OCI-LY1 (cell line): ENCODE data around the gene ADAMTSL1.

Source experiments
- H2AFZ ChIP-seq: fragments of 200-600 bp; sonication (generic), shearing (Covaris generic); 2 replicates; pipeline ENCODE4 v1.6.0; 2014; ENCODE audit warnings: antibody characterized with exemption, mild to moderate bottlenecking, low read length
- H3F3A ChIP-seq: fragments of 200-600 bp; sonication (generic), shearing (Covaris generic); 2 replicates; pipeline ENCODE4 v1.6.0; 2014; ENCODE audit warnings: mild to moderate bottlenecking, antibody characterized with exemption, low read length, moderate library complexity; ENCODE audit not compliant: insufficient read depth
- H3K27ac ChIP-seq: fragments of 200-600 bp; sonication (generic); 2 replicates; pipeline ENCODE4 v1.5.1; 2014; ENCODE audit warnings: low read length, mixed run types, mild to moderate bottlenecking, low read depth; ENCODE audit not compliant: poor library complexity, severe bottlenecking
- H3K27me3 ChIP-seq: fragments of 200-600 bp; sonication (generic); 2 replicates; pipeline ENCODE4 v1.6.0; 2014; ENCODE audit warnings: antibody characterized with exemption, mild to moderate bottlenecking, low read length, moderate library complexity; ENCODE audit not compliant: insufficient read depth
- H3K36me3 ChIP-seq: fragments of 200-600 bp; sonication (generic); 2 replicates; pipeline ENCODE4 v1.6.1; 2014; ENCODE audit warnings: mild to moderate bottlenecking, antibody characterized with exemption, low read length, moderate library complexity, mixed read lengths; ENCODE audit not compliant: insufficient read depth
- H3K4me1 ChIP-seq: fragments of 200-600 bp; sonication (generic); 2 replicates; pipeline ENCODE4 v1.5.1; 2014; ENCODE audit warnings: mild to moderate bottlenecking, low read length, moderate library complexity; ENCODE audit not compliant: insufficient read depth, severe bottlenecking
- H3K4me2 ChIP-seq: fragments of 200-600 bp; sonication (generic), shearing (Covaris generic); 2 replicates; pipeline ENCODE4 v1.6.1; 2014; ENCODE audit warnings: low read length
- H3K4me3 ChIP-seq: fragments of 200-600 bp; sonication (generic); 2 replicates; pipeline ENCODE4 v1.5.1; 2014; ENCODE audit warnings: low read length, low read depth, mild to moderate bottlenecking, mixed read lengths; ENCODE audit not compliant: poor library complexity, severe bottlenecking
- H3K79me2 ChIP-seq: fragments of 200-600 bp; shearing (Covaris generic); 2 replicates; pipeline ENCODE4 v1.6.1; 2016; ENCODE audit warnings: mixed run types, low read length, mixed read lengths; ENCODE audit not compliant: insufficient read depth
- H3K9ac ChIP-seq: fragments of 200-600 bp; sonication (generic), shearing (Covaris generic); 2 replicates; pipeline ENCODE4 v1.6.1; 2014; ENCODE audit warnings: mild to moderate bottlenecking, low read length, mixed read lengths
- H3K9me2 ChIP-seq: fragments of 200-600 bp; sonication (generic), shearing (Covaris generic); 2 replicates; pipeline ENCODE4 v1.6.1; 2014; ENCODE audit warnings: low read depth, mild to moderate bottlenecking, low read length, mixed read lengths
- H3K9me3 ChIP-seq: fragments of 200-600 bp; shearing (Covaris generic); 2 replicates; pipeline ENCODE4 v1.6.1; 2014; ENCODE audit warnings: low read length, mixed read lengths
- H4K20me1 ChIP-seq: fragments of 200-600 bp; sonication (generic), shearing (Covaris generic); 2 replicates; pipeline ENCODE4 v1.6.0; 2016; ENCODE audit warnings: mild to moderate bottlenecking, low read length; ENCODE audit not compliant: insufficient read depth
- CTCF ChIP-seq: fragments of 200-600 bp; sonication (generic), shearing (Covaris generic); IDR thresholded peaks from 2 replicates; pipeline ENCODE4 v1.5.1; 2017; ENCODE audit warnings: mild to moderate bottlenecking, antibody characterized with exemption, low read length, moderate library complexity, mixed read lengths
- EZH2 ChIP-seq: fragments of 200-600 bp; sonication (generic), shearing (Covaris generic); IDR thresholded peaks from 2 replicates; pipeline ENCODE4 v1.8.0; 2017; ENCODE audit warnings: borderline replicate concordance, mixed run types, mild to moderate bottlenecking, antibody characterized with exemption, low read length, moderate library complexity, mixed read lengths

ADAMTSL1 gene

DNA sequence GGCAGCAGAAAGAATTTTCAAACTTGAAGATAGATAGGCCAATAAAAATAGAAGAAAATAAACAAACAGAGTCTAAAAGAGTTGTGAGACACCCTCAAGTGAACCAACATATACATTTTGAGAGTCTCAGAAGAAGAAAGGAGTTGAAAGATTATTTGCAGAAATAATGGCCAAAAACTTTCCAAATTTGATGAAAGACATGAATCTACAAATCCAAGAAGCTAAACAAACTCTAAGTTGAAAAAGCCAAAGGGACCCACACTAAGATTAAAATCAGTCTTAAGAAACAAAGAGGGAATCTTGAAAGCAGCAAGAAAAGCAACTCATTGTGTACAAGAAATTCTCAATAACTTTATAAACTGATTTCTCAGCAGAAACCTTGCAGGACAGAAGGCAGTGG, 422.1 kb downstream of the ADAMTSL1 start:
- Histone ChIP-seq H3K36me3 (no peaks in the 10 kb centered on the region), H3K9ac (no peak overlapping the region), H3K27me3 (no peaks in the 10 kb centered on the region), H3K9me2 (no peaks in the 10 kb centered on the region), H4K20me1 (no peaks in the 10 kb centered on the region), H2AFZ (no peak overlapping the region), H3K79me2 (no peaks in the 10 kb centered on the region), H3K4me2 (no peak overlapping the region), H3K4me3 (no peak overlapping the region), H3K9me3 (no peaks in the 10 kb centered on the region), H3K27ac (no peak overlapping the region), H3F3A (no peaks in the 10 kb centered on the region), H3K4me1 (no peaks in the 10 kb centered on the region)
- TF ChIP-seq CTCF (no peak), EZH2 (no peak)

DNA sequence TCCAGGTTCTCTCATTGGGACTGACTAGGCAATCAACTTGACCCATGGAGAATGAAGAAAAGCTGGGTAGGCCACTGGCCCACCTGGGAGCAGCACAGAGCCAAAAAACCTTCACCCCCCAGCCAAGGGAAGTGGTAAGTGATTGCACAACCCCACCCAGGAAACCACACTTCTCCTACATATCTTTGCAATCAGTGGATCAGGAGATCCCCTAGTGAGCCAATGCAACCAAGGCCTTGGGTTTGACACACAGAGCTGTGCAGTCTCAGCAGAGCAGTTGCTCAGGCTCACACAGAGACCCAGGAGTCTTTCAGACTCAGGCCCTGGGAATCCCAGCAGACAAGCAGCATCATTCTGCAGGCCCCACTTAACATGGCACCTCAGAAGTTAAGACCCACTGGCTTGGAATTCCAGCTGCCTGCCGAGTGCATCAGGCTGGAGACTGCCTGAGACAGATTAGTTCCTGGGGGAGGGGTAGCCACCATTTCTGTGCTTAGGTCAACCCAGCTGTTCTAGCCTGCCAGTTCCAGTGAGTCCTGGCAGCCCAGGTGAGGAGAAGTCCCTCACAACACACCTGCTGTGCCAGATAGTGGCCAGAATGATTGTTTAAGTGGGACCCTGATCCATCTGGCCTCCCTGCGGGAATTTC, 422.7 kb downstream of the ADAMTSL1 start:
- Histone ChIP-seq H3K36me3 (no peaks in the 10 kb centered on the region), H4K20me1 (no peaks in the 10 kb centered on the region), H3K9me3 (no peaks in the 10 kb centered on the region), H3K4me3 (no peak overlapping the region), H3K79me2 (no peaks in the 10 kb centered on the region), H3K9me2 (no peaks in the 10 kb centered on the region), H3K27me3 (no peaks in the 10 kb centered on the region), H3K4me2 (no peak overlapping the region), H3K9ac (no peak overlapping the region), H3K27ac (no peak overlapping the region), H3F3A (no peaks in the 10 kb centered on the region), H2AFZ (no peak overlapping the region), H3K4me1 (no peaks in the 10 kb centered on the region)
- TF ChIP-seq EZH2 (no peak), CTCF (no peak)

DNA sequence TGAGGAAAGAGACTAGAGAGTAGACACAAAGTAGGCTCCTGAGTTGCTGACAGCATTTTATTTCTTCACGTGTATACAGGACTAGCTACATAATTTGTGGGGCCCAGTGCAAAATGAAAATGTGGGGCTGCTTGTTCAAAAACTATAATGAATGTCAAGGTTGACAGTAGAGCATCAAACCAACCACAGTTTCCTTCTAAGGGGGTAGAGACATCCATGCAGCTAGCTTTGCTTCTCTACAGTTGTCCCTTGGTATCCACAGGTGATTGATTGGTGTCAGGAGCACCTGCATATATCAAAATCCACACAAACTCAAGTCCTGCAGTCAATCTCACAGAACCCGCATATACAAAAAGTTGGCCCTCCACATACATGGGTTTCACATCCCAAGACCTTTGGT, 429.5 kb downstream of the ADAMTSL1 start:
- no peak overlapping the region for H3K27ac ChIP-seq

More for the DNA sequence above, 429.5 kb downstream of the ADAMTSL1 start:
- no peaks in the 10 kb centered on the region for H4K20me1 ChIP-seq
- H3F3A ChIP-seq, result no peaks in the 10 kb centered on the region
- H3K27me3 ChIP-seq, result no peaks in the 10 kb centered on the region
- no peaks in the 10 kb centered on the region for H3K9me3 ChIP-seq
- H3K36me3 ChIP-seq, result no peaks in the 10 kb centered on the region
- no peak overlapping the region for H3K4me3 ChIP-seq
- TF ChIP-seq EZH2, result no peak
- TF ChIP-seq CTCF, result no peak
- H2AFZ ChIP-seq, result no peak overlapping the region
- H3K4me2 ChIP-seq, result no peak overlapping the region
- H3K9ac ChIP-seq, result no peak overlapping the region
- no peaks in the 10 kb centered on the region for H3K9me2 ChIP-seq
- no peaks in the 10 kb centered on the region for H3K79me2 ChIP-seq
- no peaks in the 10 kb centered on the region for H3K4me1 ChIP-seq
